ENCODE results near the gene FRMD8.

Gene FRMD8

GRCh38 chr11:65416841-65417701, 30.6 kb downstream of the FRMD8 start:
- Histone ChIP-seq H3K9me3 (no peaks in the 10 kb centered on the region), H3K4me2 (peak overlapping the region; percentile 94), H3K4me3 (peak overlapping the region; percentile 90), H4K20me1 (no peaks in the 10 kb centered on the region), H3K27ac (peak overlapping the region; percentile 99), H3K36me3 (peaks cover 23% of the 10 kb centered on the region), H3K4me1 (peaks cover 89% of the 10 kb centered on the region), H3K27me3 (no peaks in the 10 kb centered on the region), H3K9ac (peak overlapping the region; percentile 99)
- no peak for TF ChIP-seq Cebpa-rat (IDR thresholded peaks at IDR 0.05)

DNA sequence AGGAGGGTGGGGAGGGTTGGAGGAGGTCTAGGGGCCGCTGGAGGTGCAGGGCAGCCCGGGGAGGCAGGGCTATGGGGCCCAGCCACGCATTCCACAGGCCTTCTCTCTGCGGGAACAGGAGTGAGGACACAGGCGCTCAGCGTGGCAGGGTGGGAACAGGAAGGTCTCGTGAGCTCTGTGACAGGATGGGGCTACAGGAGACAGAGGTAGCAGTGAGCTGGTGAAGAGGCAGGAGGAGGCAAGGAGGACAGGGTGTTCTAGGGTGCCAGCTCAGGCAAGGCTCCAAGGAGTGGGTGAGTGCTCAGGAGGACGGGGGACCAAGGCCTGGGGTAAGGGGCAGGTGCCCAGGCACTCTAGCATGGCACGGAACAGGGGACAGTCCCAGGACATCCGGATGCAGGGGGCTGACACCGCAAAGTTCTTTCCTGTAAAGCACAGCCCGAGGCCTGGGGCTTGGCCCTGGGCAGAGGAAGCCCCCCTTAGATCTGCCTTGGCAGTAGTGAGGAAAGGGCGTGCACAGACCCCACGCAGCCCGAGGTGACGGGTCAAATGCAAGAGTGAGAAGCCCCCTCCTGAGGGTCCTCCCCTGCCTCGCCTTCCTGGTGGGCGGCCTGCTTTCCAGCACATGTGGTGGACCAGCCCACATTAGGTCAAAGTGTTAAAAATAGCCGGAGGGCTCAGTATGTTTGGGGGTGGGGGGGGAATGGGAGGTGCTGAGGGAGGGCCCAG, 31.4 kb downstream of the FRMD8 start:
- no peaks in the 10 kb centered on the region for H3K27me3 ChIP-seq
- H4K20me1 ChIP-seq: peaks cover 1% of the 10 kb centered on the region
- peaks cover 81% of the 10 kb centered on the region for H3K4me1 ChIP-seq
- no peak for TF ChIP-seq Cebpa-rat (IDR thresholded peaks at IDR 0.05)
- no peaks in the 10 kb centered on the region for H3K9me3 ChIP-seq
- H3K4me2 ChIP-seq: peak overlapping the region; percentile 94
- peak overlapping the region; percentile 90 for H3K4me3 ChIP-seq
- peak overlapping the region; percentile 99 for H3K9ac ChIP-seq
- H3K36me3 ChIP-seq: peaks cover 15% of the 10 kb centered on the region
- H3K27ac ChIP-seq: peak overlapping the region; percentile 99

DNA sequence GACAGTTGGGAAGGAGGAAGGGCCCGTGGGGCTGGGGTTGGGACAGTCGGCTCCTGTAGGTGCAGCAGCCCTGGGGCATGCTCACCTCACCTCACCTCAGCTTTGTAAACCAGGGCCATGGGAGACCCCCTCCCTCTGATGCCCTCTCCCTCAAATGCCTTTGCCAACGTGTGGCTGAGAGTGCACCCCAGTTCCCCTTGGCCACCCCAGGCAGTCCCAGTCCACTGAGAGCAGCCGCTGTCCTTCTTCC, 31.9 kb downstream of the FRMD8 start:
- H4K20me1 ChIP-seq: peaks cover 6% of the 10 kb centered on the region
- peak overlapping the region; percentile 99 for H3K27ac ChIP-seq
- peaks cover 76% of the 10 kb centered on the region for H3K4me1 ChIP-seq
- H3K36me3 ChIP-seq: peaks cover 11% of the 10 kb centered on the region
- peak overlapping the region; percentile 90 for H3K4me3 ChIP-seq
- H3K9me3 ChIP-seq: no peaks in the 10 kb centered on the region
- H3K4me2 ChIP-seq: peak overlapping the region; percentile 94
- no peak for TF ChIP-seq Cebpa-rat (IDR thresholded peaks at IDR 0.05)
- H3K9ac ChIP-seq: peak overlapping the region; percentile 99
- H3K27me3 ChIP-seq: no peaks in the 10 kb centered on the region

DNA sequence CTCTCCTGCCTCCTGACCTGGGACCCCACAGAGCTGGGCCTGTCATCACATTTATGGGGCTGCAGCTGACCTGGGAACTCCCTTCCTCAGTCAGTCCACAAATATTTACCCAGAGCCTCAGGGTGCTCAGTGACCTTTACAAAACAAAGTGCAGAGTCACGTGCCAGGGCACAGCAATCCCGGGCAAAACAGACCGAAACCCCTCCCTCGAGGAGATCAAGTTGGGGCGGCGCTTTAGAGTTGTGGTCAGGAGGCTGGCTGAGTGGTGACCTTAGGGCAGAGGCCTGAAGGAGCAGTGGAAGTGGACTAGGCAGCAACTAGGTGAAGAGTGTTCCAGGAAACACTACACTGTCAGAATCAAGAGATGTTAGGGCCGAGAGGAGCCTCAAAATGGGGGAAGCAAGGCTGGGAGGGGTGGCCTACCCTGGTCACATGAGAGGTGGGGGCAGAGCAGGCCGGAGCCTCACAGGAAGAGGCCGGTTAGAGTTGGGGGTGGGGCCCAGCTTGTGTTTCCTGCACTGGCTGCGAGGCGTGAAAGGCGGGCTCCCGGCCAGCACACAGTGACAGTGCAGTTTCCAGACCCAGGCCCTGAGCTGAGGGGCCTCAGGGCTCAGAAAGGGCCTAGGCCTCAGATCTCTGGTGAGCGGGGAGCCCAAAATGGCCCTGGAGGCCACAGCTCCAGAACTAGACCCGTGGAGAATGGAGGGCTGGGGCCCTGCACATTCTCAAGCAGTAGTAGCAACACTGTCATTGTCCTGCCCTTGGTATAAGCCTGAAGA, 32.4 kb downstream of the FRMD8 start:
- peak overlapping the region; percentile 90 for H3K4me3 ChIP-seq
- peaks cover 12% of the 10 kb centered on the region for H4K20me1 ChIP-seq
- peaks cover 6% of the 10 kb centered on the region for H3K36me3 ChIP-seq
- no peaks in the 10 kb centered on the region for H3K27me3 ChIP-seq
- peak overlapping the region; percentile 99 for H3K9ac ChIP-seq
- H3K4me2 ChIP-seq: peak overlapping the region; percentile 94
- peak overlapping the region; percentile 99 for H3K27ac ChIP-seq
- no peak for TF ChIP-seq Cebpa-rat (IDR thresholded peaks at IDR 0.05)
- peaks cover 74% of the 10 kb centered on the region for H3K4me1 ChIP-seq
- no peaks in the 10 kb centered on the region for H3K9me3 ChIP-seq

DNA sequence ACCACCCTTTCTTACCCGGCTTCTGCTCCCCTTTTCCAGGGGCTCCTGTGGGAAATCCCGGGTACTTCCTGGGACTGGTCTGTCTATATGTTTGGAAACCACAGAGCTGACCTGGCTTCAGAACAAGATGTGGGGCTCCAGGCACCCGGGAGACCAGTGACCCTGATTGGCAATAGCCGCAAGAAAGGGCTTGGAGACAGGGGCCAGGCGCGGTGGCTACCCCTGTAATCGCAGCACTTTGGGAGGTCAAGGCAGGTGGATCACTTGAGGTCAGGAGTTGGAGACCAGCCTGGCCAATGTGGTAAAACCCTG, 33.0 kb downstream of the FRMD8 start:
- Histone ChIP-seq H3K36me3 (0 out of 2 replicates have a peak, but pooled peaks cover under 1% of the 10 kb centered on the region), H3K4me1 (peaks cover 69% of the 10 kb centered on the region), H3K9ac (peak overlapping the region; percentile 99), H3K4me2 (peak overlapping the region; percentile 94), H3K27ac (peak overlapping the region; percentile 99), H3K27me3 (no peaks in the 10 kb centered on the region), H3K4me3 (peak overlapping the region; percentile 90), H3K9me3 (no peaks in the 10 kb centered on the region), H4K20me1 (peaks cover 17% of the 10 kb centered on the region)
- no peak for TF ChIP-seq Cebpa-rat (IDR thresholded peaks at IDR 0.05)

GRCh38 chr11:65419772-65420481, 33.5 kb downstream of the FRMD8 start:
- Histone ChIP-seq H3K36me3 (no peaks in the 10 kb centered on the region), H4K20me1 (peaks cover 22% of the 10 kb centered on the region), H3K9ac (peak overlapping the region; percentile 99), H3K4me1 (peaks cover 63% of the 10 kb centered on the region), H3K9me3 (no peaks in the 10 kb centered on the region), H3K4me2 (peak overlapping the region; percentile 94), H3K27ac (peak overlapping the region; percentile 99), H3K27me3 (no peaks in the 10 kb centered on the region), H3K4me3 (peak overlapping the region; percentile 90)
- no peak for TF ChIP-seq Cebpa-rat (IDR thresholded peaks at IDR 0.05)

- peaks cover 58% of the 10 kb centered on the region for H3K4me1 ChIP-seq
- peaks cover 28% of the 10 kb centered on the region for H4K20me1 ChIP-seq
- H3K36me3 ChIP-seq: no peaks in the 10 kb centered on the region
- no peak for TF ChIP-seq Cebpa-rat (IDR thresholded peaks at IDR 0.05)
- H3K4me2 ChIP-seq: peak overlapping the region; percentile 94
- H3K27me3 ChIP-seq: no peaks in the 10 kb centered on the region
- peak overlapping the region; percentile 99 for H3K9ac ChIP-seq
- peak overlapping the region; percentile 99 for H3K27ac ChIP-seq
- H3K4me3 ChIP-seq: peak overlapping the region; percentile 90
- H3K9me3 ChIP-seq: no peaks in the 10 kb centered on the region
Measured at GRCh38 chr11:65420506-65420905, 34.1 kb downstream of the FRMD8 start.

DNA sequence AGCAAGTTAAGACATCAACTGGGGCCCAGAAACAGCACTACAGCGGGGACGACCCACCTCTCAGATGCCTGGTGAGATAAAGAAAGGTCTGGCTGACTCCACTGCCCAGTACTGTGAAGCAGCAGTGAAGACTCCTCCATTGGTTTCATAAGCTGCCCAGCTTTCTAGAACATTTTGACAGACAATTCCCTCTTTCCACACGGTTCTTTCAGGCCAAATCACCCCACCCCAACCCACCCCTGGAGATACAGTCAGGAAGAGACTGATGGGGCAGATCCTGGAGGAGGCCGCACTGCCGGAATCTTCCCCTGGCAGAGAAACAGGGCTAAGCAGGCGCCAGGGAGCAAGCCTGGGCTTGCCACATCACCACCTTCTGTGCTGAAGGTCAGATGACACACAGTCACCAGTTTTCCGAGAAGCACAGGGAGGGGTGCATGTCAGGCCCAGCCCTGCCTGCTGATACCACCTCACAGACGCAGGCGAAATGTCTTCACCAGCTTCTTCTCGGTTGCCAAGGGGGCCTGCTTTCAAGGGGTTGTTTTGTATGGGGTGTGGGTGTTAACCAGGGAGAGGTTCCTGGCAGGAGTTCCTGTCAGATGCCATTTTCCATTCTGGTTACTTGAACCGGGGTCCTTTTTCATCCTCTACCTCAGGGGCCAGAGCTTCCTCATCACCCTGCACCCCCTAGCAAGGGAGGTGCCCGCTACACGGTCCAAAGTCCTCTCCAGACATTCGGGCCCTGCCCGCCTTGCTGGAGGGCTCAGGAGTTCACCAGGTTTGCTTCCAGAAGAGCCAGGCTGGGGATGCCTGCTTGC, 34.7 kb downstream of the FRMD8 start:
- Histone ChIP-seq H3K9ac (peak overlapping the region; percentile 99), H3K4me3 (peak overlapping the region; percentile 90), H3K27ac (peak overlapping the region; percentile 99), H3K27me3 (no peaks in the 10 kb centered on the region), H3K4me2 (peak overlapping the region; percentile 94), H3K9me3 (no peaks in the 10 kb centered on the region), H3K36me3 (no peaks in the 10 kb centered on the region), H3K4me1 (peaks cover 52% of the 10 kb centered on the region), H4K20me1 (peaks cover 35% of the 10 kb centered on the region)
- TF ChIP-seq Cebpa-rat (IDR thresholded peaks at IDR 0.05): no peak

Data from BLaER1 (cell line).